ENCODE measurements around the gene RPAP2.
A peak's percentile ranks its signal among the peaks of the same experiment; 100 is the strongest.
"Not testable (repeated sequence)": the region's sequence is repeated elsewhere in the genome, so short reads cannot be mapped to it uniquely, and the experiment has no call there.

The RPAP2 gene

GRCh38 chr1:92380867-92381266, 82.0 kb downstream of the RPAP2 start:
- no peak for DNase-seq (ENCODE audit: low read depth, low spot score)
- ChIA-PET POLR2A (no interaction called here), CTCF (no interaction called here)
- TF ChIP-seq CTCF (IDR thresholded peaks at IDR 0.05; ENCODE audit: insufficient read depth, low read length, missing control alignments) = no peak
- no peak overlapping the region for H3K4me3 ChIP-seq (ENCODE audit: low read depth, low read length)

GRCh38 chr1:92393966-92394365, 95.1 kb downstream of the RPAP2 start:
- H3K4me3 ChIP-seq (ENCODE audit: low read depth, low read length); POLR2A ChIA-PET; CTCF ChIA-PET; DNase-seq (ENCODE audit: low read depth, low spot score): not testable (repeated sequence)

- ChIA-PET POLR2A (no interaction called here), CTCF (no interaction called here)
- no peak for TF ChIP-seq CTCF (IDR thresholded peaks at IDR 0.05; ENCODE audit: insufficient read depth, low read length, missing control alignments)
- no peak overlapping the region for H3K4me3 ChIP-seq (ENCODE audit: low read depth, low read length)
- no peak for DNase-seq (ENCODE audit: low read depth, low spot score)
These were observed 99.7 kb downstream of the RPAP2 start for GRCh38 chr1:92398519-92398918.

GRCh38 chr1:92399076-92399475, 100.2 kb downstream of the RPAP2 start:
- no peak for TF ChIP-seq CTCF (IDR thresholded peaks at IDR 0.05; ENCODE audit: insufficient read depth, low read length, missing control alignments)
- ChIA-PET CTCF (no interaction called here), POLR2A (no interaction called here)
- DNase-seq (ENCODE audit: low read depth, low spot score) = no peak
- no peak overlapping the region for H3K4me3 ChIP-seq (ENCODE audit: low read depth, low read length)

- TF ChIP-seq CTCF (IDR thresholded peaks at IDR 0.05; ENCODE audit: insufficient read depth, low read length, missing control alignments) = no peak
- POLR2A ChIA-PET = no interaction called here
- CTCF ChIA-PET = no interaction called here
- no peak overlapping the region for H3K4me3 ChIP-seq (ENCODE audit: low read depth, low read length)
- no peak for DNase-seq (ENCODE audit: low read depth, low spot score)
These were observed 105.8 kb downstream of the RPAP2 start for GRCh38 chr1:92404661-92405060.

- CTCF ChIA-PET = interaction anchor here (1.4 kb wide), 1 partner anchor 9 kb away, joined by 3 read pairs; no protein-coding TSS in a partner anchor
- POLR2A ChIA-PET = no interaction called here
- DNase-seq (ENCODE audit: low read depth, low spot score) = peak; percentile 3
- no peak for TF ChIP-seq CTCF (IDR thresholded peaks at IDR 0.05; ENCODE audit: insufficient read depth, low read length, missing control alignments)
- H3K4me3 ChIP-seq (ENCODE audit: low read depth, low read length) = no peak overlapping the region
These were observed 110.0 kb downstream of the RPAP2 start for GRCh38 chr1:92408825-92409224.

- POLR2A ChIA-PET = no interaction called here
- CTCF ChIA-PET = no interaction called here
- DNase-seq (ENCODE audit: low read depth, low spot score) = no peak
- no peak overlapping the region for H3K4me3 ChIP-seq (ENCODE audit: low read depth, low read length)
- no peak for TF ChIP-seq CTCF (IDR thresholded peaks at IDR 0.05; ENCODE audit: insufficient read depth, low read length, missing control alignments)
These were observed 111.2 kb downstream of the RPAP2 start for GRCh38 chr1:92409946-92410549.
